NCI-H2227 treated with DMSO at 0.1 percent for 48 hours (cell line): ENCODE results near the gene GIT2.
A peak's percentile ranks its signal among the peaks of the same experiment; 100 is the strongest.
"Not testable (repeated sequence)": the region's sequence is repeated elsewhere in the genome, so short reads cannot be mapped to it uniquely, and the experiment has no call there.

Experiments
- DNase-seq: peaks from one replicate; lab custom pipeline; 2025; lab: John Stamatoyannopoulos, UW

The GIT2 gene

GRCh38 chr12:109946505-109946904 is 49.7 kb downstream of the GIT2 start:
- DNase-seq = no peak

DNA sequence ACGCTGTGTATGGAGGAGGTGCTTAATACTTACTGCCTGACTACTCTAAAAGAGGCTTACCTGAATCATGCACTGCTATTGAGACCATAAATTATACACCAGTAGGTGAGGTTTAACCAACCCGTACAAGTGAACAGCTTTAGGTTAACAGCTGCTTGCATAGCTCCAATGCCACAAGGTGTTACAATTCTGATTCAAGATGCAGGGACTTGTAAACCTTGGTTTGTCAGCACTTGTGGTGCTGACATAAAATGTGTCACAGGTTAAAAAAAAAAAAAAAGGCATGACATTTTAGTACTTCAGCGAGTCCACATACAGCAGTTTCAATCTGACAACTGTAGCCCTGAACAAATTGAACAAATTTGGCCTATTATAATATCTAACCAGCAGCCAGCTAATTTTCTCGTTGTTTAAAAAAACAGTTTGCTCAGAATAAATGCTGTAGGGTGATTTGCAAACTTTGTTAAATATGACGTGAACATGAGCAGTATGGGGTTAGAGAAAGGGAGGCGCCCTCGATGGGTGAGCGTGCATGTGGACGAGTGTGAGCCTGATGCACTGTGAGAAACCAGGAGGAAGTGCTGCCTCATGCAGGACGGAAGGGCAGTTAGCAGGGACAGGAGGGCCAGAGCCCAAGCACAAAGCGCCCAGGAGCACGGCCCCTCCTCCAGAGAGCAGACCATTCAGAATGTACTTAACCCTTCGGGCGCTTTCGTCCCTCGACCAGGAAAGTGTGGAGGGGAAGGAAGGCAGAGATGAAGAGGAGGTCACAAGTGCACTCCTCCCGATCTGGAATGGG is 51.4 kb downstream of the GIT2 start:
- DNase-seq = peak; percentile 13

GRCh38 chr12:109943811-109944210 is 52.4 kb downstream of the GIT2 start:
- no peak for DNase-seq

DNA sequence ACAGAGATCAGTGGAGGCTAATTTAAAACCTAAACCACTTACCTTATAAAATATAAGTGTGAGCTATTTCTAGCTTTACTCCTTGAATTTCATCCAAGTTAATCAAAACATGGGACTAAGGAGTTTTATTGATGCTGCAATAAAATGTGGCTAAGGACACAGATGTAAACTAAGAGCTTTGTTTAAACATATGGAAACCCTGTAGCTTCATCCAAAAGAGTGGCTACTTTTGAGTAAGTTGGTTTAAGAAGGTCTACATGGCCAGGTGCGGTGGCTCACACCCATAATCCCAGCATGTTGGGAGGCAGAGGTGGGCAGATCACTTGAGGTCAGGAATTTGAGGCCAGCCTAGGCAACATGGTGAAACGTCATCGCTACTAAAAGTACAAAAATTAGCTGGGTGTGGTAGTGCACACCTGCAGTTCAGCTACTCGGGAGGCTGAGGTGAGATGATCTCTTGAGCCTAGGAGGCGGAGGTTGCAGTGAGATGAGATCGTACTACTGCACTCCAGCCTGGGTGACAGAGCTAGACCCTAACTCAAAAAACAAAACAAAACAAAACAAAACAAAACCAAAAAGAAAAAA is 55.7 kb downstream of the GIT2 start:
- DNase-seq = no peak

GRCh38 chr12:109939504-109939903 is 56.7 kb downstream of the GIT2 start:
- no peak for DNase-seq

GRCh38 chr12:109938947-109939346 is 57.2 kb downstream of the GIT2 start:
- no peak for DNase-seq

DNA sequence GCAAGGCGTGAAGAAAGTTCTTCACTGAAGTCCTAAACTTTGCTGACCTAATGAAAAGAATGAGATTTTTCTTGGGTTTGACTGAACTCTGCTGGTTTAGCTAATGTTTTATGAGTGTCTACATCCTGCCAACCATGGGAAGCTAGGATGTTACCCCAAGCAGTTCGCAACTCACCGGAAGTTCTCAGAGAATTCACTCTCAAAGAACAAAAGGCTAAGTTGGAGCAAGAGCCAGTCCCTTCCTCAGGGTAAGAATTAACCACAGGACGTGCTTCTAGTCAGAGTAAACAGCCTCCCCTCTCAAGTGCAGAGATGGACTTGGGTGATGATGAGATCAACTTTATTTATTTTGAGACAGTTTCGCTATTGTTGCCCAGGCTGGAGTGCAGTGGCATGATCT is 58.8 kb downstream of the GIT2 start:
- no peak for DNase-seq

GRCh38 chr12:109934026-109934425 is 62.1 kb downstream of the GIT2 start:
- no peak for DNase-seq

GRCh38 chr12:109932878-109933503 is 63.2 kb downstream of the GIT2 start:
- no peak for DNase-seq

DNA sequence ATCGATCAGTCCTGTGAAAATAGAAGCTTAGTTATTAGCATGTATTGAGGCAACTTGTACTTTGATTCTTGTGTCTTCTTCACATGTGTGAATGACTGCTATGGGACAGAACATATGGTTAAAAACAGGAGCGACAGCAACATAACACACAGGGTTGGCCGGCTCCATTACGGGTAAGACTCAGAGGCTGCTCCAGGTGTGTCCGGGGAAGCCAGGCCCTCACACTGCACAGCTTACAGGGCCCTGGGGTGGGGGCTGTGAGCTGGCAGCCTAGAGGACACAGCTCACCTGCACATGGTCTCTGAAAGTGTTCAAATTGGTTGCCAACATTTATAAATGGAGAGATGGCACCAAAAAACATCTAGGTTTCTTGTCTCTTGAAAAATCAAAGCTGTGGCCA is 65.0 kb downstream of the GIT2 start:
- no peak for DNase-seq

DNA sequence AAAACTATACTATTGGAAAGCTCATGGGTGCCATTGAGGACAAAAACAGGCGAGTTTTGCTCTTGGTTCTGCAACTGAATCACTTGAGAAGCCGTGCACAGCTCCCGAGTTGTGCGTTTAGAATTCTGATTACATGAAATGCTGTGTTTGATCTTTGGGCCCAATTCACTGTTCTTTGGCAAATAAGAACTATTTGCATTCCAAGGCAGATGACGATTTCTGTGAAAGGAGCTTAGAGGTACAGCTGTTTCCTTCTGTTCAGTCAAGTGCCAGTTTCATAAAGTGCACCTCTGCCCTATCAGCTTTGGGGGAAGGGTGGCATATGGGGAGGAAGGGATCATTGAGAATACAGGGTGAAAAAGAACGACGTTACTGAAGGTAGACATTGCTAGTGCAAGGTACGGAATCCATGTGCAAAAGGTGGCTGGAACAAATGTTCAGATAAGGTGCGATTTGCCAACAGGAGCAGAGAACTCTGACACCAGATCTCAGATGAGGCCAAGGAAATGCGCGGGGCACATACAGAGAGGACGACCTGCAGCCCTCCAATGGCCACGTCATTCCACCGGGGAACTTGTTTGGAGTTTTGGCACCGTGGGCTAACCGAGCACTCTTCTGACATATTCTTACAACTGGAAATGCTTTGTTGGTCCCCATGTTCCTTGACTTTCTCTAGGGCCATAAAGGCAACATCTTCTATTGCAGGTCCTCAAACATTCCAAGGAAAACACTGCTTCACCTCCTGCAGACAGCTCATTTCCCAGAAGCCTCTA is 66.0 kb downstream of the GIT2 start:
- DNase-seq = no peak

- DNase-seq = not testable (repeated sequence)
Observed at GRCh38 chr12:109929326-109929725, 66.8 kb downstream of the GIT2 start.

- no peak for DNase-seq
Observed at GRCh38 chr12:109928058-109928656, 68.0 kb downstream of the GIT2 start.

- DNase-seq = no peak
Observed at GRCh38 chr12:109927622-109928021, 68.5 kb downstream of the GIT2 start.

DNA sequence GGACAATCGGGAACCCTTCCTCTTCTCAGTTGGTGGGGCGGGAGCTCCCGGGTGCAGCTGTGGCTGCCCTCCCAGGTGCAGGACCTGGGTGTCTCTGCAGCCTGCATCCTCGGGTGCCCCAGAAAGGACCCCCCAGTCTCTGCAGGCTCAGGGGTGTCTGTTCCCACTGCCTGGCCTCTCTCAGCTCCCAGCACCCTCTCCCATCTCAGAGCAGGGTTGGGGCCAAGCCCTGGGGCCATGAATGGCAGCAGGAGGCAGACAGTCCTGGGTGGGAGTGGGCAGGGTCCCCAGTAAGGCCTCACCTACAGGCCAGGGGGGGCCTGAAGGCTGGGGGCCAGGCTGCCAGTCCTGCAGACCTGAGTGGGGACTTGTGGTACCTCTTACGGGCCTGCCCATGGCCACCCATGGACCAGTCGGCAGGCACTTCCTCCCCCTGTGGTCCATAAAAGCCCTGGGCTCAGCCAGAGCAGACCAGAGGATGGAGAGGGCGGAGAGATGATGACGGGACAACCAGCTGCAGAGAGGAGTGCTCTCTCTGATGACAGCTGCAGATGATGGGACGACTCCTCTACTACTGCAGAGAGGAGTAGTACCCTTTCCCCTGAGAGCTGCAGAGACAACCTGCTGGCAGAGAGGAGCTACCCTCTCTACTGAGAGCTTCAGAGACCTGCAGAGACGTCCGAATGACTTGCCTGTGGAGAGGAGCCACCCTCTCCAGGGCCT is 69.5 kb downstream of the GIT2 start:
- DNase-seq = no peak

DNA sequence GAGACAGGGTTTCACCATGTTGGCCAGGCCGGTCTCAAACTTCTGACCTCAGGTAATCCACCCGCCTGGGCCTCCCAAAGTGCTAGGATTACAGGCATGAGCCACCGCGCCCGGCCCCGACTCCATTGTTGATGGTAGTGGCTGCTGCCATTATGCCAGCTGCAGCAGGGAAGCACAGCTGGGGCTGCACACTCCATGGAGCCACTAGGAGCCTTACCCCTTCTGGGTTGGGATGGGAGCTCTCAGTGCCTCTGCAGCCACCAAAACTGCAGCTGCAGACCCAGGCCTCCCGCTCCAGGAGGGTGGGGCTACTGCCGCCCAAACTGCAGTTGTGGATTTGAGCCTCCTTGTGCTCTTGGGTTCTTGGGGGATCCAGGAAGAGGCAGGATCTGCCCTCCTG is 70.2 kb downstream of the GIT2 start:
- no peak for DNase-seq

- DNase-seq = no peak
Observed at GRCh38 chr12:109925185-109925840, 70.9 kb downstream of the GIT2 start.

GRCh38 chr12:109923481-109924245 is 72.5 kb downstream of the GIT2 start:
- DNase-seq = no peak

- no peak for DNase-seq
Observed at GRCh38 chr12:109923038-109923437, 73.1 kb downstream of the GIT2 start.

DNA sequence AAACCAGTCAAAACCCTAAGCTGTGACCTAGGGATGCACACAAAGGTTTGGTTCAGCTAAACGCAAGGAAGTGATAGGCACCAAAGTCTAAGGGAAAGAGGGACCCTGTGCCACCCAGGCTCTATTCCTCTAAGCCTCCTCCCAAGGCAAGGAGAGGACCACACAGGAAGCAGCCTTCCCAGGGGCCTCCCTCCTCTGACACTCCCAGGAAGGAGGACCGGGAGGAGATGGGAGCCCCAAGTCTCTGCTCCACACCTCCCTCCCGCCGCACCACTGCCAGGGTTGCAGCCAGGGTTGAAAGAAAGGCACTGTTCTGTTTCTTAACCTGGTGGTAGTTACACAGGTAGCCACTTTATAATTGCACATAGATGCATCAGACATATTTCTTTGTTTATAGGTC is 74.2 kb downstream of the GIT2 start:
- no peak for DNase-seq
